Spinal cord (tissue), 10 donors: Measurements from ENCODE around the gene ST6GAL2. TPM values are rescaled to one million over a fixed set of nuclear protein-coding genes. Genes with fewer than 3 reads are reported as not detected.

Source experiments
- DNase-seq, 6 donors: peaks; one replicate each; pipeline versions ENCODE4 v3.0.0 to v3.0.0-alpha.2; 2013 to 2015; ENCODE audit warnings: low spot score in 6 of 6, low read depth in 4 of 6
- H3K27ac ChIP-seq: one replicate; pipeline ENCODE4 v1.5.1; 2013; ENCODE audit warnings: low read depth, low read length, control low read depth
- H3K27me3 ChIP-seq: one replicate; pipeline ENCODE4 v1.6.1; 2013; ENCODE audit warnings: low read length; ENCODE audit not compliant: control insufficient read depth, insufficient read depth
- H3K36me3 ChIP-seq: one replicate; pipeline ENCODE4 v1.6.1; 2013; ENCODE audit warnings: low read length; ENCODE audit not compliant: control insufficient read depth, insufficient read depth
- H3K4me1 ChIP-seq: one replicate; pipeline ENCODE4 v1.6.1; 2013; ENCODE audit warnings: low read length; ENCODE audit not compliant: control insufficient read depth, insufficient read depth
- H3K4me3 ChIP-seq: one replicate; pipeline ENCODE4 v1.5.1; 2013; ENCODE audit warnings: low read depth, low read length, control low read depth
- H3K9me3 ChIP-seq: one replicate; pipeline ENCODE4 v1.6.1; 2013; ENCODE audit warnings: low read length; ENCODE audit not compliant: control insufficient read depth, insufficient read depth
- WGBS: methylation state at CpG from one replicate; pipeline ENCODE4 v1.1.5; 2013; ENCODE audit warnings: missing lambda C conversion rate; ENCODE audit not compliant: insufficient coverage; 5-methylcytosine and 5-hydroxymethylcytosine counted together
- polyA plus RNA-seq, 2 donors: library from polyadenylated mRNA; unstranded; fragments of 120-200 nt; gene quantifications; one replicate each; pipeline ENCODE4 v1.2.1, GENCODE V29; 2013; ENCODE audit not compliant: insufficient read length in 2 of 2
- total RNA-seq, 2 donors: library from RNA; depleted of rRNA in 1 of 2; stranded (reverse); fragments of 120-200 nt in 1 of 2; fragments of >200 nt in 1 of 2; gene quantifications; one replicate each; pipeline versions ENCODE4 v1.2.3 to v1.2.4, GENCODE V29; 2013 to 2014
- donor health status: healthy.

The ST6GAL2 gene
- total and polyA plus RNA-seq, 4 donors = 23.0 to 74.2 (median 49.7) TPM

GRCh38 chr2:106800976-106801655, 84.9 kb downstream of the ST6GAL2 start:
- no peaks in the 10 kb centered on the region for H3K4me1 ChIP-seq
- no peaks in the 10 kb centered on the region for H3K27me3 ChIP-seq
- WGBS = 63% methylated on average over 4 of the region's 10 CpGs
- DNase-seq = peak in 2 of 6 donors; percentile 13 to 43
- H3K4me3 ChIP-seq = no peak overlapping the region
- H3K9me3 ChIP-seq = no peaks in the 10 kb centered on the region
- no peaks in the 10 kb centered on the region for H3K36me3 ChIP-seq
- no peak overlapping the region for H3K27ac ChIP-seq

GRCh38 chr2:106800180-106800579, 85.8 kb downstream of the ST6GAL2 start:
- H3K4me1 ChIP-seq = no peaks in the 10 kb centered on the region
- no peak overlapping the region for H3K27ac ChIP-seq
- H3K27me3 ChIP-seq = no peaks in the 10 kb centered on the region
- no peak overlapping the region for H3K4me3 ChIP-seq
- DNase-seq = no peak
- H3K9me3 ChIP-seq = no peaks in the 10 kb centered on the region
- 95% methylated on average over 2 of the region's 4 CpGs for WGBS
- H3K36me3 ChIP-seq = no peaks in the 10 kb centered on the region

GRCh38 chr2:106798826-106799552, 87.0 kb downstream of the ST6GAL2 start:
- Histone ChIP-seq H3K9me3 (no peaks in the 10 kb centered on the region), H3K4me1 (no peaks in the 10 kb centered on the region), H3K27me3 (no peaks in the 10 kb centered on the region), H3K4me3 (no peak overlapping the region), H3K27ac (no peak overlapping the region), H3K36me3 (no peaks in the 10 kb centered on the region)
- no peak for DNase-seq
- 100% methylated on average over 1 of the region's 5 CpGs for WGBS

GRCh38 chr2:106797494-106797893, 88.5 kb downstream of the ST6GAL2 start:
- no peaks in the 10 kb centered on the region for H3K4me1 ChIP-seq
- DNase-seq = no peak
- H3K9me3 ChIP-seq = no peaks in the 10 kb centered on the region
- no peaks in the 10 kb centered on the region for H3K36me3 ChIP-seq
- H3K27ac ChIP-seq = no peak overlapping the region
- 92% methylated on average over 4 of the region's 5 CpGs for WGBS
- no peak overlapping the region for H3K4me3 ChIP-seq
- no peaks in the 10 kb centered on the region for H3K27me3 ChIP-seq

- Histone ChIP-seq H3K27me3 (no peaks in the 10 kb centered on the region), H3K4me3 (no peak overlapping the region), H3K36me3 (no peaks in the 10 kb centered on the region), H3K27ac (no peak overlapping the region), H3K4me1 (no peaks in the 10 kb centered on the region), H3K9me3 (peaks cover 2% of the 10 kb centered on the region)
- DNase-seq = no peak
- WGBS = 86% methylated on average over 1 of the region's 2 CpGs
These were observed 93.3 kb downstream of the ST6GAL2 start for GRCh38 chr2:106792671-106793070.

- 92% methylated on average over 5 of the region's 6 CpGs for WGBS
- no peaks in the 10 kb centered on the region for H3K36me3 ChIP-seq
- H3K27ac ChIP-seq = no peak overlapping the region
- no peak for DNase-seq
- no peak overlapping the region for H3K4me3 ChIP-seq
- H3K9me3 ChIP-seq = peaks cover 2% of the 10 kb centered on the region
- H3K27me3 ChIP-seq = no peaks in the 10 kb centered on the region
- H3K4me1 ChIP-seq = no peaks in the 10 kb centered on the region
These were observed 96.8 kb downstream of the ST6GAL2 start for GRCh38 chr2:106789185-106789584.

GRCh38 chr2:106782681-106783080, 103.3 kb downstream of the ST6GAL2 start:
- Histone ChIP-seq H3K4me1 (no peaks in the 10 kb centered on the region), H3K27ac (no peak overlapping the region), H3K36me3 (no peaks in the 10 kb centered on the region), H3K4me3 (no peak overlapping the region), H3K27me3 (no peaks in the 10 kb centered on the region), H3K9me3 (no peaks in the 10 kb centered on the region)
- no CpG with 5 or more reads among the region's 3 CpGs for WGBS
- DNase-seq = peak in 2 of 6 donors; percentile 11 to 60

- no peaks in the 10 kb centered on the region for H3K4me1 ChIP-seq
- DNase-seq = no peak
- no peak overlapping the region for H3K27ac ChIP-seq
- H3K27me3 ChIP-seq = no peaks in the 10 kb centered on the region
- WGBS = 80% methylated on average over 3 of the region's 3 CpGs
- H3K4me3 ChIP-seq = no peak overlapping the region
- H3K36me3 ChIP-seq = no peaks in the 10 kb centered on the region
- H3K9me3 ChIP-seq = no peaks in the 10 kb centered on the region
These were observed 104.8 kb downstream of the ST6GAL2 start for GRCh38 chr2:106781196-106781595.

GRCh38 chr2:106771811-106772210, 114.2 kb downstream of the ST6GAL2 start:
- no peak overlapping the region for H3K27ac ChIP-seq
- H3K36me3 ChIP-seq = no peaks in the 10 kb centered on the region
- no peaks in the 10 kb centered on the region for H3K27me3 ChIP-seq
- no peaks in the 10 kb centered on the region for H3K4me1 ChIP-seq
- no peak overlapping the region for H3K4me3 ChIP-seq
- no peaks in the 10 kb centered on the region for H3K9me3 ChIP-seq
- no peak for DNase-seq
- WGBS = 88% methylated on average over 3 of the region's 3 CpGs

- 100% methylated on average over 1 of the region's 2 CpGs for whole genome bisulfite sequencing
- no peak for DNase-seq
- Histone ChIP-seq H3K4me3 (no peak overlapping the region), H3K9me3 (no peaks in the 10 kb centered on the region), H3K27me3 (no peaks in the 10 kb centered on the region), H3K36me3 (no peaks in the 10 kb centered on the region), H3K27ac (no peak overlapping the region), H3K4me1 (no peaks in the 10 kb centered on the region)
These were observed 115.0 kb downstream of the ST6GAL2 start for GRCh38 chr2:106770986-106771385.
